ENCODE measurements around the gene CD82.

Gene CD82

GRCh38 chr11:44617671-44618461, 52.4 kb downstream of the CD82 start:
- no peak for DNase-seq (ENCODE audit: low spot score)

- DNase-seq (ENCODE audit: low spot score) = no peak
Measured at GRCh38 chr11:44618561-44619425, 53.3 kb downstream of the CD82 start.

- no peak for DNase-seq (ENCODE audit: low spot score)
Measured at GRCh38 chr11:44620328-44620725, 54.9 kb downstream of the CD82 start.

- peak; percentile 78 for DNase-seq (ENCODE audit: low spot score)
Measured at GRCh38 chr11:44621140-44621681, 55.7 kb downstream of the CD82 start.

GRCh38 chr11:44621784-44622183, 56.3 kb downstream of the CD82 start:
- DNase-seq (ENCODE audit: low spot score) = no peak

GRCh38 chr11:44622190-44622650, 56.8 kb downstream of the CD82 start:
- DNase-seq (ENCODE audit: low spot score) = no peak

GRCh38 chr11:44622721-44623258, 57.3 kb downstream of the CD82 start:
- DNase-seq (ENCODE audit: low spot score) = no peak

- DNase-seq (ENCODE audit: low spot score) = no peak
Measured at GRCh38 chr11:44623341-44623730, 57.9 kb downstream of the CD82 start.

- no peak for DNase-seq (ENCODE audit: low spot score)
Measured at GRCh38 chr11:44623731-44624491, 58.4 kb downstream of the CD82 start.

- no peak for DNase-seq (ENCODE audit: low spot score)
Measured at GRCh38 chr11:44624761-44625221, 59.3 kb downstream of the CD82 start.

- no peak for DNase-seq (ENCODE audit: low spot score)
Measured at GRCh38 chr11:44625759-44626523, 60.5 kb downstream of the CD82 start.

GRCh38 chr11:44626645-44627044, 61.2 kb downstream of the CD82 start:
- DNase-seq (ENCODE audit: low spot score) = no peak

- no peak for DNase-seq (ENCODE audit: low spot score)
Measured at GRCh38 chr11:44627165-44627789, 61.8 kb downstream of the CD82 start.

GRCh38 chr11:44627911-44628729, 62.7 kb downstream of the CD82 start:
- DNase-seq (ENCODE audit: low spot score) = no peak

- DNase-seq (ENCODE audit: low spot score) = no peak
Measured at GRCh38 chr11:44628730-44629700, 63.6 kb downstream of the CD82 start.

GRCh38 chr11:44629732-44630345, 64.4 kb downstream of the CD82 start:
- no peak for DNase-seq (ENCODE audit: low spot score)

- DNase-seq (ENCODE audit: low spot score) = no peak
Measured at GRCh38 chr11:44630511-44631210, 65.2 kb downstream of the CD82 start.
